Urinary bladder (tissue), 4 donors: ENCODE results near the gene KRTCAP2. TPM values are rescaled to one million over a fixed set of nuclear protein-coding genes. Genes with fewer than 3 reads are reported as not detected.

ENCODE experiments used
- DNase-seq: peaks from one replicate; pipeline ENCODE4 v3.0.0-alpha.2; 2015; ENCODE audit errors: extremely low spot score
- H3K27ac ChIP-seq: one replicate; pipeline ENCODE4 v1.5.1; 2013; ENCODE audit warnings: low read depth, mild to moderate bottlenecking, moderate library complexity
- H3K36me3 ChIP-seq: one replicate; pipeline ENCODE4 v1.6.1; 2013; ENCODE audit warnings: mild to moderate bottlenecking, moderate library complexity; ENCODE audit not compliant: insufficient read depth
- H3K4me1 ChIP-seq: one replicate; pipeline ENCODE4 v1.6.1; 2013; ENCODE audit warnings: mild to moderate bottlenecking, moderate library complexity; ENCODE audit not compliant: insufficient read depth
- H3K4me3 ChIP-seq: one replicate; pipeline ENCODE4 v1.5.1; 2013; ENCODE audit warnings: low read depth, low read length
- whole genome bisulfite sequencing: extraction: QIAGEN DNeasy Blood & Tissue Kit; methylation state at CpG from one replicate; pipeline ENCODE4 v1.1.7; 2013; 5-methylcytosine and 5-hydroxymethylcytosine counted together
- polyA plus RNA-seq: library from polyadenylated mRNA; stranded (reverse); fragments of 200-250 nt; gene quantifications from one replicate; pipeline ENCODE4 v1.2.3, GENCODE V29; 2013
- total RNA-seq: library from RNA; depleted of rRNA; stranded (reverse); fragments of >200 nt; gene quantifications from one replicate; pipeline ENCODE4 v1.2.3, GENCODE V29; 2014
- donor health status: healthy with polysubstance abuse.
- donor health status: healthy.

Gene KRTCAP2
- total and polyA plus RNA-seq, 2 donors = 53.0 to 266 TPM

DNA sequence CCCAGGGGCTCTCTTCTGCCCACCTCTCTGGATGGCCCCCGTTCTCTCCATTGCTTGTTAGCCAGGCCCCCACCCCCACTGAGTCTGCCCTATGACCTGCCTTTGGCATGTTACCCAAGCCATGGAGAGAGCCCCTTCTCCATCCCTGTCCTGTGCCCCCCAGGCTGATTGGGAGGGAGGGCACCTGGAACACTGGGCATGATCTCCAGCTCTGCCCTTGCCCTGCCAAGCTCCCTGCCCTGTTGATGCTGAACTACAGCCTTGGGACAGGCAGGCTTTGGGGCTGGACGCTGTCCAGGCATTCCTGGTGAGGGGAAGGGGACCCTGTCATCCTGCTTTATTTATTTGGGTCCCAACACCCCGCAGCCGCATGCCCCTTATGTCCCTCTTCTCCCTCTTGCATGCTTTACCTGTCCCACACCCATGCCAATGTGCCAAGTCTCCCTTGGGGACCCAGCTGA is 11.3 kb upstream of the KRTCAP2 start:
- no peaks in the 10 kb centered on the region for H3K4me1 ChIP-seq
- DNase-seq = no peak
- no peak overlapping the region for H3K27ac ChIP-seq
- no peaks in the 10 kb centered on the region for H3K36me3 ChIP-seq
- H3K4me3 ChIP-seq = no peak overlapping the region
- WGBS = 91% methylated on average over 4 of the region's 4 CpGs

- no peak for DNase-seq
- 89% methylated on average over 20 of the region's 20 CpGs for WGBS
- H3K27ac ChIP-seq = no peak overlapping the region
- no peaks in the 10 kb centered on the region for H3K36me3 ChIP-seq
- H3K4me1 ChIP-seq = no peaks in the 10 kb centered on the region
- H3K4me3 ChIP-seq = no peak overlapping the region
These were observed 10.7 kb upstream of the KRTCAP2 start for GRCh38 chr1:155183775-155184221.

DNA sequence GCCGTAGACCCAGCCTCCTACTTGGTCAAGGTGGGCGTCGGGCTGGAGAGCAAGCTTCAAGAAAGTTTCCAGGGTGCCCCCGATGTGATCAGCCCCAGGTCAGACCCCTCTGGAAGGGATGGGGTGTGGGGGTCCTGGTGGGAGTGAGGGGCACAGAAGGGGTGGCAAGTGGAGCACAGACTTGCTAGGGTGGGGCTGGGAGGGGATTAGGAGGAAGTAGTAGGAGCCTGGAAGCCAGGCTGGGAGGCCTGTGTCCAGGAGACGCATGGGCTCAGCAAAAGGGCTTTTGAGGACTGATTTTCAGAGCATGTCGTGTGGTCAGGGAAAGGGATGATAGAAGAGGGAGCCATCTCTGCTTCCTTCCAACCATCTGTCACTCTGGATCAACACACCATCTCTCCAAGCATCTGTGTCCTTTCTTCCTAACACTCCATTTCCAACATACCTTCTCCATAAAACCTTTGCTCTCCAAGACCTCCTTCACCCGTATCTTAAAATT is 9.0 kb upstream of the KRTCAP2 start:
- H3K27ac ChIP-seq = no peak overlapping the region

DNA sequence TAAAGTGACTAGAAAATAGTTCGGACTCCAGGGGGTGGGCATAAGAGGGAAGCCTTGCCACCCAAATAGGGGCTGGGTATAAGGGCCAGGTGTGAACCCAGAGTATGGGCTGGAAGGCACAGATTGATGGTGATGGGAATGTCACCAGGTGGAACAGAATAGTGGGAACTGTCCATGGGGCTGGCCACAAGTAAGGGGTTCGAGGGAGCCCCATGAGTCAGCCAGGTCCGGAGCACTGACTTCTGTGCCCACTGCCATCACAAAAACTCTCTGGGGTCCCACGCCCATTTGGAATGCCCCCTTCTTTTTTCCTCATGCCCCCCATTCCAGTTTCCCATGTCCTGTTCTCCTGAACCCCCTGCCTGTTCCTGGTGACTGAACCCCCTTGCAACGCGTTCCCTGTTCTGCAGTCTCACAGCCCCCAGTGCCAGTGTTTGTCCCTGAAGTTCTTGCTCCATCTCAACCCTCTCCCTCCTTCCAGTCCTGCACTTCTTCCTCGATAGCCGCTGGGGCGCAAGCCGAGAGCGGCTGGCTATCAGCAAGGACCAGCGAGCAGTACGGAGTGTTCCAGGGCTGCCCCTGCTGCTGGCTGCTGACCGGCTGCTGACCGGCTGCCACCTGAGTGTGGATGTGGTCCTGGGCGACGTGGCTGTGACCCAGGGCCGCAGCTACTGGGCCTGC is 8.4 kb upstream of the KRTCAP2 start:
- Histone ChIP-seq H3K4me3 (no peak overlapping the region), H3K4me1 (no peaks in the 10 kb centered on the region), H3K27ac (no peak overlapping the region), H3K36me3 (no peaks in the 10 kb centered on the region)
- WGBS = 92% methylated on average over 18 of the region's 18 CpGs
- DNase-seq = no peak

More for the DNA sequence above, 9.0 kb upstream of the KRTCAP2 start:
- no peaks in the 10 kb centered on the region for H3K36me3 ChIP-seq
- no peaks in the 10 kb centered on the region for H3K4me1 ChIP-seq
- DNase-seq = no peak
- no peak overlapping the region for H3K4me3 ChIP-seq
- 85% methylated on average over 7 of the region's 7 CpGs for whole genome bisulfite sequencing

GRCh38 chr1:155179112-155180031 is 6.3 kb upstream of the KRTCAP2 start:
- Histone ChIP-seq H3K27ac (no peak overlapping the region), H3K4me3 (no peak overlapping the region), H3K4me1 (no peaks in the 10 kb centered on the region), H3K36me3 (no peaks in the 10 kb centered on the region)
- WGBS = 92% methylated on average over 31 of the region's 31 CpGs
- no peak for DNase-seq

GRCh38 chr1:155178441-155179111 is 5.5 kb upstream of the KRTCAP2 start:
- WGBS = 89% methylated on average over 30 of the region's 30 CpGs
- H3K27ac ChIP-seq = no peak overlapping the region
- no peaks in the 10 kb centered on the region for H3K4me1 ChIP-seq
- H3K36me3 ChIP-seq = no peaks in the 10 kb centered on the region
- no peak overlapping the region for H3K4me3 ChIP-seq
- DNase-seq = no peak

- Histone ChIP-seq H3K27ac (no peak overlapping the region), H3K4me1 (no peaks in the 10 kb centered on the region), H3K36me3 (no peaks in the 10 kb centered on the region), H3K4me3 (no peak overlapping the region)
- 97% methylated on average over 9 of the region's 9 CpGs for WGBS
- DNase-seq = no peak
These were observed 4.8 kb upstream of the KRTCAP2 start for GRCh38 chr1:155177918-155178281.

- 80% methylated on average over 11 of the region's 11 CpGs for WGBS
- no peak for DNase-seq
- H3K27ac ChIP-seq = no peak overlapping the region
- no peak overlapping the region for H3K4me3 ChIP-seq
- H3K4me1 ChIP-seq = no peaks in the 10 kb centered on the region
- no peaks in the 10 kb centered on the region for H3K36me3 ChIP-seq
These were observed 4.3 kb upstream of the KRTCAP2 start for GRCh38 chr1:155177192-155177917.

- 63% methylated on average over 8 of the region's 8 CpGs for WGBS
- no peak overlapping the region for H3K4me3 ChIP-seq
- H3K36me3 ChIP-seq = no peaks in the 10 kb centered on the region
- no peak for DNase-seq
- H3K27ac ChIP-seq = no peak overlapping the region
- no peaks in the 10 kb centered on the region for H3K4me1 ChIP-seq
These were observed 3.5 kb upstream of the KRTCAP2 start for GRCh38 chr1:155176544-155177071.

DNA sequence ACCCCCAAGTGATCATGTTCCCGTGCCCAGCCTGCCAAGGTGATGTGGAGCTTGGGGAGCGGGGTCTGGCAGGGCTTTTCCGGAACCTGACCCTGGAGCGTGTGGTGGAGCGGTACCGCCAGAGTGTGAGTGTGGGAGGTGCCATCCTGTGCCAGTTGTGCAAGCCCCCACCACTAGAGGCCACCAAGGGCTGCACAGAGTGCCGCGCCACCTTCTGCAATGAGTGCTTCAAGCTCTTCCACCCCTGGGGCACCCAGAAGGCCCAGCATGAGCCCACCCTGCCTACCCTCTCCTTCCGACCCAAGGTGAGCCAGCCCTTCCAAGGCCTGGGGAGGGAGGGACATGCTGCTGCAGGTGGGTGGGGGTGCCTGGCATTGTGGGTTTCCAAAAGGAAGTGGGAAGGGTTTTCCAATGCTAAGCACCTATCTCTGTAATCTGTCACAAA is 2.8 kb upstream of the KRTCAP2 start:
- Histone ChIP-seq H3K4me1 (no peaks in the 10 kb centered on the region), H3K4me3 (no peak overlapping the region), H3K27ac (no peak overlapping the region), H3K36me3 (no peaks in the 10 kb centered on the region)
- WGBS = 90% methylated on average over 9 of the region's 9 CpGs
- DNase-seq = no peak

GRCh38 chr1:155175281-155175926 is 2.3 kb upstream of the KRTCAP2 start:
- H3K36me3 ChIP-seq = no peaks in the 10 kb centered on the region
- no peak overlapping the region for H3K27ac ChIP-seq
- H3K4me3 ChIP-seq = no peak overlapping the region
- no peaks in the 10 kb centered on the region for H3K4me1 ChIP-seq
- WGBS = 80% methylated on average over 12 of the region's 12 CpGs
- no peak for DNase-seq
